Ectodermal cell (in vitro differentiated cells): ENCODE data around the gene NUP42.
"Not testable (repeated sequence)": the region's sequence is repeated elsewhere in the genome, so short reads cannot be mapped to it uniquely, and the experiment has no call there.

ENCODE experiments used
- H3K27ac ChIP-seq: 2 replicates; pipeline ENCODE4 v1.7.0; 2013; ENCODE audit warnings: mild to moderate bottlenecking, low read depth, low read length; ENCODE audit not compliant: insufficient read depth, poor library complexity, severe bottlenecking
- H3K27me3 ChIP-seq: 2 replicates; pipeline ENCODE4 v1.7.0; 2013; ENCODE audit warnings: mild to moderate bottlenecking, low read length; ENCODE audit not compliant: insufficient read depth, control insufficient read depth, poor library complexity, severe bottlenecking
- H3K36me3 ChIP-seq: one replicate; pipeline ENCODE4 v1.7.0; 2013; ENCODE audit warnings: low read length; ENCODE audit not compliant: control insufficient read depth, insufficient read depth
- H3K4me1 ChIP-seq: one replicate; pipeline ENCODE4 v1.7.0; 2013; ENCODE audit warnings: low read length; ENCODE audit not compliant: control insufficient read depth, insufficient read depth
- H3K4me3 ChIP-seq: 2 replicates; pipeline ENCODE4 v1.7.0; 2013; ENCODE audit warnings: low read depth, low read length, control low read depth; ENCODE audit not compliant: insufficient read depth
- H3K9me3 ChIP-seq: 2 replicates; pipeline ENCODE4 v1.7.0; 2013; ENCODE audit warnings: mild to moderate bottlenecking, low read length, moderate library complexity; ENCODE audit not compliant: control insufficient read depth
- WGBS, 2 experiments: methylation state at CpG; one replicate each; pipeline ENCODE4 v1.1.7; 2013; ENCODE audit warnings: missing lambda C conversion rate in 2 of 2; 5-methylcytosine and 5-hydroxymethylcytosine counted together

The NUP42 gene

GRCh38 chr7:23212841-23213240 lies 31.0 kb downstream of the NUP42 start:
- Histone ChIP-seq H3K4me1 (no peaks in the 10 kb centered on the region), H3K27me3 (no peaks in the 10 kb centered on the region), H3K9me3 (no peaks in the 10 kb centered on the region), H3K27ac (no peak overlapping the region), H3K4me3 (no peak overlapping the region), H3K36me3 (no peaks in the 10 kb centered on the region)
- 93 to 100% methylated on average over 3 to 4 of the region's 4 CpGs for WGBS, 2 experiments

GRCh38 chr7:23213755-23214154 lies 31.9 kb downstream of the NUP42 start:
- WGBS, 2 experiments: 92 to 97% methylated on average over 11 of the region's 11 CpGs
- Histone ChIP-seq H3K4me3 (no peak overlapping the region), H3K9me3 (no peaks in the 10 kb centered on the region), H3K27me3 (no peaks in the 10 kb centered on the region), H3K4me1 (no peaks in the 10 kb centered on the region), H3K27ac (no peak overlapping the region), H3K36me3 (no peaks in the 10 kb centered on the region)

- WGBS, 2 experiments: 92 to 94% methylated on average over 5 of the region's 5 CpGs
- H3K27me3 ChIP-seq: no peaks in the 10 kb centered on the region
- no peak overlapping the region for H3K27ac ChIP-seq
- H3K4me3 ChIP-seq: no peak overlapping the region
- no peaks in the 10 kb centered on the region for H3K4me1 ChIP-seq
- H3K9me3 ChIP-seq: no peaks in the 10 kb centered on the region
- no peaks in the 10 kb centered on the region for H3K36me3 ChIP-seq
Measured at GRCh38 chr7:23214423-23214822, 32.6 kb downstream of the NUP42 start.

DNA sequence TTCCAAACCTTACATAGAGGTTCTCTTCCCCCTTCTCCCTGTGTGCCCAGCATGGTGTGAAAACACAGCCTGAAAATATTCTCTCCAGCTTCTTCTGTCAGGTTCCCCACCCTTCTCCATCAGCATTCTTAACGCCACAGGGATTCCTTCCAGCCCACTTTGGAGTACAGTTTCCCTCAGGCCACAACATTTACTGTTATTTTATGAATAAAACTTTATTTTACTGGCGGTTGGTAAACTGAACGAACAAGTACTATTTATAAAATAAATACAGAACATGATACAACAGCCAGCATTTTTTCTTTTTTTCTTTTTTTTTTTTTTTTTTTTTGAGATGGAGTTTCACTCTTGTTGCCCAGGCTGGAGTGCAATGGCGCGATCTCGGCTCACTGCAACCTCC lies 33.1 kb downstream of the NUP42 start:
- H3K27ac ChIP-seq: no peak overlapping the region
- no peaks in the 10 kb centered on the region for H3K9me3 ChIP-seq
- H3K36me3 ChIP-seq: no peaks in the 10 kb centered on the region
- H3K4me1 ChIP-seq: peaks cover under 1% of the 10 kb centered on the region
- 94 to 100% methylated on average over 1 to 3 of the region's 6 CpGs for WGBS, 2 experiments
- no peaks in the 10 kb centered on the region for H3K27me3 ChIP-seq
- no peak overlapping the region for H3K4me3 ChIP-seq

DNA sequence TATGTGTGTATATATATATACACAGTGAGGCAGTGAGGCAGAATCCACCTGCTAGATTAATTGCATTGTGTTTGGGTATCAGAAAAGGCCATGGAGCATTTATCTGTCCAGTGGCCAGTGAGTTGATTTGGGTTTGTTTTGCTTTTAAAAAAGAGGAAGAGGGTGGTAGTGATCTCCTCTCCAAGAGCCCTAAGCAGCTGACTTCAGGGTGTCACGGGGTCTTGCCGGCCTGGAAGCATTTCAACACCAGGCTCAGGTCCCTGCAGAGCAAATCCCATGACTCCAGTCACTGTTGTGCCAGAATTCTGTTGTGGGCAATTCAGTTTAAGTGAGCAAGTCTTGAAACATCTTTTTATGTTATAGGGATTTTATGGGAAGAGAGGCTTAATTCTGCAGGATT lies 34.2 kb downstream of the NUP42 start:
- H3K27me3 ChIP-seq: no peaks in the 10 kb centered on the region
- no peak overlapping the region for H3K27ac ChIP-seq
- H3K4me1 ChIP-seq: peaks cover 9% of the 10 kb centered on the region
- no peaks in the 10 kb centered on the region for H3K9me3 ChIP-seq
- WGBS, 2 experiments: 93 to 95% methylated on average over 2 of the region's 2 CpGs
- H3K4me3 ChIP-seq: no peak overlapping the region
- no peaks in the 10 kb centered on the region for H3K36me3 ChIP-seq

DNA sequence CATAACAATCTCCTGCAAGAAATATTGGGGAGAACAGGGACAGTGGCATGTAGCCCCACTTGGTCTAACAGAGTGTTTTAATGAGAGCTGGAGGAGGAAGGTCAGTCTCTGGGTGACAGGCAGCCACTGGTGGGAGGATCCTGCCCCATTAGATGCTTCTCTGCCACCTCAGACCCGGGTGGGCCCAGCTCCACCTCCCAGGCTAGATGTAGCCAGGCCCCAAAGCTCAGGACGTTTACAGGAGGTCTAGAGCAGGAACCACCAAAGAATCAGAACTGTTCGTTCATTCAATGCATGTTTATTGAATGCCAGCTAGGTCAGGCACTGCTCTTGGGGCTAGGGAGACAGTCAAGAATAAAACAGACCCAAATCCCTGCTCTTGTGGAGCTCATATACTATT lies 36.3 kb downstream of the NUP42 start:
- H3K4me3 ChIP-seq: no peak overlapping the region
- no peaks in the 10 kb centered on the region for H3K36me3 ChIP-seq
- WGBS, 2 experiments: 73 to 74% methylated on average over 3 of the region's 3 CpGs

GRCh38 chr7:23220690-23221305 lies 39.0 kb downstream of the NUP42 start:
- H3K27me3 ChIP-seq: no peaks in the 10 kb centered on the region
- WGBS, 2 experiments: 66 to 69% methylated on average over 10 of the region's 10 CpGs
- H3K9me3 ChIP-seq: no peaks in the 10 kb centered on the region
- peaks cover 22% of the 10 kb centered on the region for H3K4me1 ChIP-seq
- H3K27ac ChIP-seq: no peak overlapping the region
- H3K36me3 ChIP-seq: no peaks in the 10 kb centered on the region
- H3K4me3 ChIP-seq: no peak overlapping the region

More for the DNA sequence above, 36.3 kb downstream of the NUP42 start:
- Histone ChIP-seq H3K27ac (no peak overlapping the region), H3K9me3 (no peaks in the 10 kb centered on the region), H3K4me1 (peaks cover 22% of the 10 kb centered on the region), H3K27me3 (no peaks in the 10 kb centered on the region)

- WGBS, 2 experiments: 76% methylated on average over 5 of the region's 5 CpGs
Measured at GRCh38 chr7:23222439-23223030, 40.7 kb downstream of the NUP42 start.

DNA sequence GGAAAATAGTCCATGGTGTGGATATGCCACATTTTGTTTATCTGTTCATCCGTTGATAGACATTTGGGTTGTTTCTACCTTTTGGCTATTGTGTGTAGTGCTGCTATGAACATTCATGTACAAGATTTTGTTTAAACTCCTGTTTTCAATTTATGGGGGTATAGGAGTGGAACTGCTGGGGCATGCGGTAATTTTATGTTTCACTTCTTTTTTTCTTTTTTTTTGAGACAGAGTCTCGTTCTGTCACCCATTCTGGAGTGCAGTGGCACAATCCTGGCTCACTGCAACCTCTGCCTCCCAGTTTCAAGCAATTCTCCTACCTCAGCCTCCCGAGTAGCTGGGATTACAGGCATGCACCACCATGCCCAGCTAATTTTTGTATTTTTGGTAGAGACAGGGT lies 42.5 kb downstream of the NUP42 start:
- 95 to 97% methylated on average over 4 of the region's 4 CpGs for WGBS, 2 experiments
- not testable (repeated sequence) for H3K27ac ChIP-seq, H3K9me3 ChIP-seq, H3K36me3 ChIP-seq, H3K4me3 ChIP-seq, H3K27me3 ChIP-seq
- H3K4me1 ChIP-seq: peaks cover 22% of the 10 kb centered on the region

More at GRCh38 chr7:23222439-23223030, 40.7 kb downstream of the NUP42 start:
- Histone ChIP-seq H3K9me3 (no peaks in the 10 kb centered on the region), H3K4me3 (no peak overlapping the region), H3K36me3 (no peaks in the 10 kb centered on the region), H3K27me3 (no peaks in the 10 kb centered on the region), H3K4me1 (peaks cover 22% of the 10 kb centered on the region), H3K27ac (peak overlapping the region; percentile 1)

GRCh38 chr7:23226844-23227450 lies 45.1 kb downstream of the NUP42 start:
- Histone ChIP-seq H3K4me1 (peaks cover 10% of the 10 kb centered on the region), H3K36me3 (no peaks in the 10 kb centered on the region), H3K27ac (no peak overlapping the region), H3K9me3 (peaks cover 4% of the 10 kb centered on the region), H3K27me3 (no peaks in the 10 kb centered on the region), H3K4me3 (no peak overlapping the region)
- WGBS, 2 experiments: 90 to 93% methylated on average over 3 of the region's 4 CpGs
